GM18508 (cell line): ENCODE measurements around the gene PLEKHA6.

Experiments used
- ATAC-seq: cut with Tn5 transposase; IDR thresholded peaks from one replicate; pipeline ENCODE4 v1.9.1; 2021; ENCODE audit warnings: moderate number of reproducible peaks; ENCODE audit not compliant: insufficient read depth, unreplicated experiment

PLEKHA6 gene

GRCh38 chr1:204289280-204289679 lies 70.4 kb downstream of the PLEKHA6 start:
- no peak for ATAC-seq

GRCh38 chr1:204288021-204288588 lies 71.6 kb downstream of the PLEKHA6 start:
- ATAC-seq: no peak

- no peak for ATAC-seq
Observed at GRCh38 chr1:204287466-204287891, 72.2 kb downstream of the PLEKHA6 start.

GRCh38 chr1:204286831-204287421 lies 72.8 kb downstream of the PLEKHA6 start:
- no peak for ATAC-seq

GRCh38 chr1:204286315-204286714 lies 73.4 kb downstream of the PLEKHA6 start:
- no peak for ATAC-seq

- no peak for ATAC-seq
Observed at GRCh38 chr1:204285436-204286305, 74.1 kb downstream of the PLEKHA6 start.

GRCh38 chr1:204284929-204285328 lies 74.8 kb downstream of the PLEKHA6 start:
- ATAC-seq: no peak

- no peak for ATAC-seq
Observed at GRCh38 chr1:204283711-204284651, 75.7 kb downstream of the PLEKHA6 start.

- no peak for ATAC-seq
Observed at GRCh38 chr1:204282761-204283221, 76.9 kb downstream of the PLEKHA6 start.

GRCh38 chr1:204280099-204280961 lies 79.4 kb downstream of the PLEKHA6 start:
- no peak for ATAC-seq

GRCh38 chr1:204278958-204279357 lies 80.8 kb downstream of the PLEKHA6 start:
- no peak for ATAC-seq

GRCh38 chr1:204278251-204278650 lies 81.5 kb downstream of the PLEKHA6 start:
- no peak for ATAC-seq

- ATAC-seq: no peak
Observed at GRCh38 chr1:204277563-204278219, 82.0 kb downstream of the PLEKHA6 start.

GRCh38 chr1:204275695-204276370 lies 83.9 kb downstream of the PLEKHA6 start:
- ATAC-seq: no peak

GRCh38 chr1:204274446-204274845 lies 85.3 kb downstream of the PLEKHA6 start:
- ATAC-seq: no peak

- ATAC-seq: no peak
Observed at GRCh38 chr1:204272505-204272904, 87.2 kb downstream of the PLEKHA6 start.

- no peak for ATAC-seq
Observed at GRCh38 chr1:204271970-204272369, 87.8 kb downstream of the PLEKHA6 start.

- no peak for ATAC-seq
Observed at GRCh38 chr1:204268101-204268500, 91.6 kb downstream of the PLEKHA6 start.
